Measurements from ENCODE around the gene POMT1.
"Not testable (repeated sequence)": the region's sequence is repeated elsewhere in the genome, so short reads cannot be mapped to it uniquely, and the experiment has no call there.

POMT1 gene

GRCh38 chr9:131500939-131501541 lies 1.7 kb upstream of the POMT1 start:
- peak; percentile 54 for DNase-seq (ENCODE audit: low read depth)
- H3K4me3 ChIP-seq (ENCODE audit: low read depth, low read length): no peak overlapping the region
- in situ Hi-C loops (cut with HindIII; ENCODE audit: low sequenced_read_pairs): no loop called here
- TF ChIP-seq CTCF (IDR thresholded peaks at IDR 0.05; ENCODE audit: low read depth, low read length, missing control alignments): no peak

- DNase-seq (ENCODE audit: low read depth): no peak
- peak; percentile 10 for TF ChIP-seq CTCF (IDR thresholded peaks at IDR 0.05; ENCODE audit: low read depth, low read length, missing control alignments)
- in situ Hi-C loops (cut with HindIII; ENCODE audit: low sequenced_read_pairs): no loop called here
- H3K4me3 ChIP-seq (ENCODE audit: low read depth, low read length): peak overlapping the region; percentile 87
Observed at GRCh38 chr9:131503626-131504465, 1.1 kb downstream of the POMT1 start.

GRCh38 chr9:131505012-131505411 lies 2.3 kb downstream of the POMT1 start:
- H3K4me3 ChIP-seq (ENCODE audit: low read depth, low read length): no peak overlapping the region
- in situ Hi-C loops (cut with HindIII; ENCODE audit: low sequenced_read_pairs): no loop called here
- no peak for DNase-seq (ENCODE audit: low read depth)
- no peak for TF ChIP-seq CTCF (IDR thresholded peaks at IDR 0.05; ENCODE audit: low read depth, low read length, missing control alignments)

DNA sequence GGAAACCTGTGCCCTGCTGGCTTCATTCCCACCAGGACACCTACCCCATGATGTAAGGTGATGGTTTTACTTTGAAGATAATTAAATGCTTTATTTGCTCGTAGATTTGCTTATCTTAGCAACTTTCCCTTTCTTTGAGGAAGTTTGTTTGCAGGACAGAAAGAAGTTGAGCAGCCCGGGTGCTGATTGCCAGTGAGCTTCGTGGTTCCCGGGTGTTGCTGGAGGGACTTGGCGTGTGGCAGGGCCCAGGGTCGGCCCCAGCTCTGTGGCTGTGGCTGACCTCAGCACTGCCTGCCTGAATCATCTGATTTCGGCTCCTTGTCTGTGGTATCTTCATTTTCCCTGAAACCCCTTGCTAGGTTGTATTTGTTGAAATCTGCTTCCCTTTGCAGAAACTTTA lies 8.7 kb downstream of the POMT1 start:
- DNase-seq (ENCODE audit: low read depth): no peak
- in situ Hi-C loops (cut with HindIII; ENCODE audit: low sequenced_read_pairs): no loop called here

DNA sequence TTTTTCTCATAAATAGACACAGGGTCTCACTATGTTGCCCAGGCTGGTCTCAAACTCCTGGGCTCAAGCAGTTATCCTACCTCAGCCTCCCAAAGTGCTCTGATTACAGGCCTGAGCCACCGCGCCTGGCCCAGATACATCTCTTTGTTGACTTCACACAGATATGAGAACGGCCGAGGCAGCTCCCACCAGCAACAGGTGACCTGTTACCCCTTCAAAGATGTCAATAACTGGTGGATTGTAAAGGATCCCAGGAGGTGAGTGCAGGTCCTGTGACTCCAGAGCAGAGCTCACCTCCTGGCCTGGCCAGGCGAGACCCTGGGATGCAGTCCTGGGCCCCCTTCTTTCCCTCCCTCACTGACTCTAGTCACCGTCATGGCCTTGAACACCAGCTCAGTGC lies 9.2 kb downstream of the POMT1 start:
- H3K4me3 ChIP-seq (ENCODE audit: low read depth, low read length): no peak overlapping the region
- in situ Hi-C loops (cut with HindIII; ENCODE audit: low sequenced_read_pairs): no loop called here
- no peak for DNase-seq (ENCODE audit: low read depth)
- no peak for TF ChIP-seq CTCF (IDR thresholded peaks at IDR 0.05; ENCODE audit: low read depth, low read length, missing control alignments)

More for the DNA sequence above, 8.7 kb downstream of the POMT1 start:
- no peak overlapping the region for H3K4me3 ChIP-seq (ENCODE audit: low read depth, low read length)
- no peak for TF ChIP-seq CTCF (IDR thresholded peaks at IDR 0.05; ENCODE audit: low read depth, low read length, missing control alignments)

GRCh38 chr9:131513177-131513576 lies 10.5 kb downstream of the POMT1 start:
- H3K4me3 ChIP-seq (ENCODE audit: low read depth, low read length): no peak overlapping the region
- no peak for DNase-seq (ENCODE audit: low read depth)
- in situ Hi-C loops (cut with HindIII; ENCODE audit: low sequenced_read_pairs): no loop called here
- no peak for TF ChIP-seq CTCF (IDR thresholded peaks at IDR 0.05; ENCODE audit: low read depth, low read length, missing control alignments)

GRCh38 chr9:131515559-131516031 lies 12.9 kb downstream of the POMT1 start:
- DNase-seq (ENCODE audit: low read depth); H3K4me3 ChIP-seq (ENCODE audit: low read depth, low read length); in situ Hi-C loops (cut with HindIII; ENCODE audit: low sequenced_read_pairs): not testable (repeated sequence)
